Parathyroid adenoma (tissue), 2 donors: Measurements from ENCODE around the gene MCU.
"Not testable (repeated sequence)": the region's sequence is repeated elsewhere in the genome, so short reads cannot be mapped to it uniquely, and the experiment has no call there.

Source experiments
- H2AFZ ChIP-seq: fragments of 300-600 bp; sonication (generic); one replicate; pipeline ENCODE4 v1.7.0; 2017; ENCODE audit warnings: antibody characterized with exemption, mild to moderate bottlenecking
- H3K27ac ChIP-seq: fragments of 300-600 bp; sonication (generic); one replicate; pipeline ENCODE4 v1.7.0; 2017
- H3K27me3 ChIP-seq: fragments of 300-600 bp; sonication (generic); one replicate; pipeline ENCODE4 v1.7.0; 2017; ENCODE audit warnings: low read length; ENCODE audit not compliant: control insufficient read depth, insufficient read depth
- H3K36me3 ChIP-seq: fragments of 300-600 bp; sonication (generic); one replicate; pipeline ENCODE4 v1.7.0; 2017; ENCODE audit warnings: low read length; ENCODE audit not compliant: control insufficient read depth, insufficient read depth
- H3K4me1 ChIP-seq: fragments of 300-600 bp; sonication (generic); one replicate; pipeline ENCODE4 v1.7.0; 2017; ENCODE audit warnings: control low read depth
- H3K4me2 ChIP-seq: fragments of 300-600 bp; sonication (generic); one replicate; pipeline ENCODE4 v1.7.0; 2017; ENCODE audit warnings: low read length
- H3K4me3 ChIP-seq: fragments of 300-600 bp; sonication (generic); one replicate; pipeline ENCODE4 v1.7.0; 2017; ENCODE audit warnings: low read depth, low read length
- H3K79me2 ChIP-seq: fragments of 300-600 bp; sonication (generic); one replicate; pipeline ENCODE4 v1.7.0; 2017; ENCODE audit warnings: control low read depth
- H3K9ac ChIP-seq: fragments of 300-600 bp; sonication (generic); one replicate; pipeline ENCODE4 v1.7.0; 2017; ENCODE audit warnings: mild to moderate bottlenecking
- H3K9me3 ChIP-seq: fragments of 300-600 bp; sonication (generic); one replicate; pipeline ENCODE4 v1.7.0; 2017; ENCODE audit warnings: low read length; ENCODE audit not compliant: control insufficient read depth
- TF ChIP-seq, protein P1 (sequence below): fragments of 300-600 bp; sonication (generic); IDR thresholded peaks from one replicate; pipeline ENCODE4 v1.7.0; 2017; ENCODE audit warnings: antibody characterized with exemption, mild to moderate bottlenecking
- donor health status: primary hyperparathyroidism.

The MCU gene

DNA sequence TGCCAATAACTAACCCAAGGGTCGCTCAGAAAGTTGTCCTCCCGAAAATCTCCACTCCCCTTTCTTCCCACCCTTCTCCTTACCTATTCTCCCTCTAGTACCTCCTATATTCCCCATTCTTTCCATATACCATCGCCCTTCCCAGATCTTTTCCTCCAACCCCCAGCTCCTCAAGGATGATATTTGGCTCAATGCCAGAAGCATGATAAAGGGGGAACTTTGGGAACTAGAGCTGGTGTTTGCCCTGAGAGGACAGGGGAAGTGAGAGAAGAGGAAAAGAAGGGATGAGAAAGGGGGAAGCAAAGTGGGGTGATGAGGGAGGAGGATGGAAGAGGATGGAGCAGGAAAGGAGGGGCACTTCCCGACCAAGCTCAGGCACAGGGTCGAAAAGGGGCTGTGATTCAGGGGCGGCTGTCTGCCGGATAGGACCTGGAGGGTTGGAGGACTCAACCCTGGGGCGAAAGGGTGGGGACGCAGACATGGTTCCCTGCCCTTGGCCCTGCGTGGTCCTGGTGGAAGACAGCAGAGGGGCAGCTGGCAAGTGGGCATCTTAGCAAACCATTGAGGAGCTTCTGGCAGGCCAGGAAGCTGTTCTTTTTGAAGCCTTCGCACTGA, 203.4 kb downstream of the MCU start:
- Histone ChIP-seq H3K36me3 (no peaks in the 10 kb centered on the region), H3K27me3 (no peaks in the 10 kb centered on the region), H3K4me2 (no peak overlapping the region), H3K79me2 (no peaks in the 10 kb centered on the region), H3K4me1 (no peaks in the 10 kb centered on the region), H3K27ac (no peak overlapping the region), H3K9ac (no peak overlapping the region), H3K4me3 (no peak overlapping the region), H3K9me3 (no peaks in the 10 kb centered on the region), H2AFZ (no peak overlapping the region)
- TF ChIP-seq, protein P1, sequence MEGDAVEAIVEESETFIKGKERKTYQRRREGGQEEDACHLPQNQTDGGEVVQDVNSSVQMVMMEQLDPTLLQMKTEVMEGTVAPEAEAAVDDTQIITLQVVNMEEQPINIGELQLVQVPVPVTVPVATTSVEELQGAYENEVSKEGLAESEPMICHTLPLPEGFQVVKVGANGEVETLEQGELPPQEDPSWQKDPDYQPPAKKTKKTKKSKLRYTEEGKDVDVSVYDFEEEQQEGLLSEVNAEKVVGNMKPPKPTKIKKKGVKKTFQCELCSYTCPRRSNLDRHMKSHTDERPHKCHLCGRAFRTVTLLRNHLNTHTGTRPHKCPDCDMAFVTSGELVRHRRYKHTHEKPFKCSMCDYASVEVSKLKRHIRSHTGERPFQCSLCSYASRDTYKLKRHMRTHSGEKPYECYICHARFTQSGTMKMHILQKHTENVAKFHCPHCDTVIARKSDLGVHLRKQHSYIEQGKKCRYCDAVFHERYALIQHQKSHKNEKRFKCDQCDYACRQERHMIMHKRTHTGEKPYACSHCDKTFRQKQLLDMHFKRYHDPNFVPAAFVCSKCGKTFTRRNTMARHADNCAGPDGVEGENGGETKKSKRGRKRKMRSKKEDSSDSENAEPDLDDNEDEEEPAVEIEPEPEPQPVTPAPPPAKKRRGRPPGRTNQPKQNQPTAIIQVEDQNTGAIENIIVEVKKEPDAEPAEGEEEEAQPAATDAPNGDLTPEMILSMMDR, result no peak

DNA sequence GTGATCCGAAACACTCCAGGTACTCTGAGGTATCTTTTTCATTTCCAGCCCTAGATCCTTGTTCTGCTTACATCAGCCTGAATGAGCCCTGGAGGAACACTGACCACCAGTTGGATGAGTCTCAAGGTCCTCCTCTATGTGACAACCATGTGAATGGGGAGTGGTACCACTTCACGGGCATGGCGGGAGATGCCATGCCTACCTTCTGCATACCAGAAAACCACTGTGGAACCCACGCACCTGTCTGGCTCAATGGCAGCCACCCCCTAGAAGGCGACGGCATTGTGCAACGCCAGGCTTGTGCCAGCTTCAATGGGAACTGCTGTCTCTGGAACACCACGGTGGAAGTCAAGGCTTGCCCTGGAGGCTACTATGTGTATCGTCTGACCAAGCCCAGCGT, 206.7 kb downstream of the MCU start:
- H3K79me2 ChIP-seq, result no peaks in the 10 kb centered on the region
- H3K4me2 ChIP-seq, result no peak overlapping the region
- H3K36me3 ChIP-seq, result no peaks in the 10 kb centered on the region
- TF ChIP-seq, protein P1, result no peak
- no peak overlapping the region for H2AFZ ChIP-seq
- no peaks in the 10 kb centered on the region for H3K4me1 ChIP-seq
- H3K4me3 ChIP-seq, result no peak overlapping the region
- H3K27ac ChIP-seq, result no peak overlapping the region
- no peaks in the 10 kb centered on the region for H3K9me3 ChIP-seq
- H3K27me3 ChIP-seq, result no peaks in the 10 kb centered on the region
- no peak overlapping the region for H3K9ac ChIP-seq

DNA sequence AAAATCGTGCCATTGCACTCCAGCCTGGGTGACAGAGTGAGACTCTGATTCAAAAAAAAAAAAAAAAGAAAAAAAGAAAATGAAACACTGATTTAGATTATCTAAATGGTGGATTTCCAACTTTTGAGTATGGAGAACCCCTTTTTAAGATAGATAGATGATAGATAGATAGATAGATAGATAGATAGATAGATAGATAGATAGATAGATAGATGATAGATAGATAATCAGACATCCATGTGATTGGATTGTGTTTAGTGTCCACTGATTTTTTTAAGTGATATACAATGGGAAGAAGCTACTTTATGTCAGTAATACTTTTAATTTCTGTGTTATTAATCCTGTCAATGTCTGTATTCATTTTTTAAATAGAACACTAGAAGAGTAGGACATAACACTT, 207.6 kb downstream of the MCU start:
- Histone ChIP-seq H3K4me2 (no peak overlapping the region), H3K36me3 (no peaks in the 10 kb centered on the region), H3K9ac (no peak overlapping the region), H3K27ac (no peak overlapping the region), H3K27me3 (no peaks in the 10 kb centered on the region), H2AFZ (no peak overlapping the region), H3K4me1 (no peaks in the 10 kb centered on the region), H3K4me3 (no peak overlapping the region), H3K9me3 (no peaks in the 10 kb centered on the region), H3K79me2 (no peaks in the 10 kb centered on the region)
- TF ChIP-seq, protein P1, result no peak

DNA sequence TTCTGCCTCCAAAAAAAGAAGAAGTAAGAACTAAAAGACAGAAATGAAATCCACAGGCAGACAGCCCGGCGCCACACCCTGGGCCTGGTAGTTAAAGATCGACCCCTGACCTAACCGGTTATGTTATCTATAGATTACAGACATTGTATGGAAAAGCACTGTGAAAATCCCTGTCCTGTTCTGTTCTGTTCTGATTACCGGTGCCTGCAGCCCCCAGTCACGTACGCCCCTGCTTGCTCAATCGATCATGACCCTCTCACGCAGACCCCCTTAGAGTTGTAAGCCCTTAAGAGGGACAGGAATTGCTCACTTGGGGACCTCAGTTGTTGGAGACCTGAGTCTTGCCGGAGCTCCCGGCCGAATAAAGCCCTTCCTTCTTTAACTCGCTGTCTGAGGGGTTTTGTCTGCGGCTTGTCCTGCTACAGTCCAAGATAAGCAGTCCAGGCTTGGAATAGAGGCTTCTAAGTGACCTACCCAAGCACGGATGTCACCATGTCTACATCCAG, 212.1 kb downstream of the MCU start:
- not testable (repeated sequence) for H3K79me2 ChIP-seq, H3K36me3 ChIP-seq, H3K4me2 ChIP-seq, H3K9ac ChIP-seq, H3K27ac ChIP-seq, H3K4me1 ChIP-seq, H3K9me3 ChIP-seq, H3K27me3 ChIP-seq, H3K4me3 ChIP-seq, H2AFZ ChIP-seq

DNA sequence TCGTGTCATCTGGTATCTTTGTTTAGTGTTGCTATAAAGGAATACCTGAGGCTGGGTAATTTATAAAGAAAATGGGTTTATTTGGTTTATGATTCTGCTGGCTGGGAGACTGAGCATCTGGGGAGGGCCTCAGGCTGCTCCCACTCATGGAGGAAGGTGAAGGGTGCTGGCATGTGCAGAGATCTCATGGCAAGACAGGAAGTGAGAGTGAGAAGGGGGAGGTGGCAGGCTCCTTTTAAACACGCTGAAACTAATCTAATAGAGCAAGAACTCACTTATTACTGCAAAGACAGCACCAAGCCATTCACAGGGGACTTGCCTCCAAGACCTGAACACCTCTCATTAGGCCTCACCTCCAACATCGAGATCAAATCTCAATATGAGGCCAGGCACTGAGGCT, 212.9 kb downstream of the MCU start:
- Histone ChIP-seq H3K4me3 (no peak overlapping the region), H3K4me1 (no peaks in the 10 kb centered on the region), H3K27ac (no peak overlapping the region), H3K36me3 (no peaks in the 10 kb centered on the region), H2AFZ (no peak overlapping the region), H3K27me3 (no peaks in the 10 kb centered on the region), H3K9ac (no peak overlapping the region), H3K79me2 (no peaks in the 10 kb centered on the region), H3K4me2 (no peak overlapping the region), H3K9me3 (no peaks in the 10 kb centered on the region)
- TF ChIP-seq, protein P1, result no peak
